Spleen (tissue), 7 donors: ENCODE results near the gene SCUBE1.
"Not testable (repeated sequence)": the region's sequence is repeated elsewhere in the genome, so short reads cannot be mapped to it uniquely, and the experiment has no call there.

Source experiments
- POLR2A ChIP-seq, 3 donors: fragments of 450-650 bp; IDR thresholded peaks; one replicate each; pipeline ENCODE4 v1.5.1; 2017; ENCODE audit warnings: antibody characterized with exemption in 3 of 3, mild to moderate bottlenecking in 1 of 3
- POLR2AphosphoS5 ChIP-seq, 3 donors: sonication (generic); formaldehyde crosslinking; IDR thresholded peaks; one replicate each; pipeline ENCODE4 v1.5.1; 2017; ENCODE audit warnings: antibody characterized with exemption in 3 of 3
- TF ChIP-seq, protein P1 (sequence below), 11 experiments: fragments of 200-600 bp in 7 of 11; fragments of 450-650 bp in 4 of 11; sonication (generic) in 4 of 11; IDR thresholded peaks in 8 of 11; conservative IDR thresholded peaks in 3 of 11; 1 replicate in 7 of 11; 2 replicates in 4 of 11; pipeline versions ENCODE4 v1.4.0 to v1.8.0; 2016 to 2021; ENCODE audit warnings: antibody characterized with exemption in 11 of 11, inconsistent platforms in 4 of 11, mild to moderate bottlenecking in 1 of 11
- donor health status: DM: no; HTN: no; CAD: no; lungs with moderate emphysema.
- donor health status: DM: no; HTN: no; CAD: no.
- donor health status: DM: no; HTN: no; CAD: no.

DNA sequence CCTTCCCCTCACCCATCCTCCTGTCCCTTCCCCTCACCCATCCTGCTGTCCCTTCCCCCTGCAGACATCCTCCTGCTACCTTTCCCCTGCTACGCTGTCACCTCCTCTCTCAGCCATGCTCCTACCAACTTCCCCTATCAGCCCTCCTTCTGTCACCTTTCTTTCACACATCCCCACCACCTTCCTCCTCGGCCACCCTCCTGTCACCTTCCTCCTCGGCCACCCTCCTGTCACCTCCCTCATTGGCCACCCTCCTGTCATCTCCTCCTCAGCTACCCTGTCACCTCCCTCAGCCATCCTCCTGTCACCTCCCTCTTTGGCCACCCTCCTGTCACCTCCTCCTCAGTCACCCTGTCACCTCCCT, 62.7 kb downstream of the SCUBE1 start:
- TF ChIP-seq, protein P1, sequence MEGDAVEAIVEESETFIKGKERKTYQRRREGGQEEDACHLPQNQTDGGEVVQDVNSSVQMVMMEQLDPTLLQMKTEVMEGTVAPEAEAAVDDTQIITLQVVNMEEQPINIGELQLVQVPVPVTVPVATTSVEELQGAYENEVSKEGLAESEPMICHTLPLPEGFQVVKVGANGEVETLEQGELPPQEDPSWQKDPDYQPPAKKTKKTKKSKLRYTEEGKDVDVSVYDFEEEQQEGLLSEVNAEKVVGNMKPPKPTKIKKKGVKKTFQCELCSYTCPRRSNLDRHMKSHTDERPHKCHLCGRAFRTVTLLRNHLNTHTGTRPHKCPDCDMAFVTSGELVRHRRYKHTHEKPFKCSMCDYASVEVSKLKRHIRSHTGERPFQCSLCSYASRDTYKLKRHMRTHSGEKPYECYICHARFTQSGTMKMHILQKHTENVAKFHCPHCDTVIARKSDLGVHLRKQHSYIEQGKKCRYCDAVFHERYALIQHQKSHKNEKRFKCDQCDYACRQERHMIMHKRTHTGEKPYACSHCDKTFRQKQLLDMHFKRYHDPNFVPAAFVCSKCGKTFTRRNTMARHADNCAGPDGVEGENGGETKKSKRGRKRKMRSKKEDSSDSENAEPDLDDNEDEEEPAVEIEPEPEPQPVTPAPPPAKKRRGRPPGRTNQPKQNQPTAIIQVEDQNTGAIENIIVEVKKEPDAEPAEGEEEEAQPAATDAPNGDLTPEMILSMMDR (IDR thresholded peaks at IDR 0.05 in 8 of 11, conservative IDR thresholded peaks at IDR 0.05 in 3 of 11), result not testable (repeated sequence)
- not testable (repeated sequence) for TF ChIP-seq POLR2AphosphoS5, POLR2A (IDR thresholded peaks at IDR 0.05)
